ENCODE results near the gene TCTA.
A peak's percentile ranks its signal among the peaks of the same experiment; 100 is the strongest.

The TCTA gene

GRCh38 chr3:49410846-49411534 is 1.2 kb upstream of the TCTA start:
- no peak for DNase-seq

DNA sequence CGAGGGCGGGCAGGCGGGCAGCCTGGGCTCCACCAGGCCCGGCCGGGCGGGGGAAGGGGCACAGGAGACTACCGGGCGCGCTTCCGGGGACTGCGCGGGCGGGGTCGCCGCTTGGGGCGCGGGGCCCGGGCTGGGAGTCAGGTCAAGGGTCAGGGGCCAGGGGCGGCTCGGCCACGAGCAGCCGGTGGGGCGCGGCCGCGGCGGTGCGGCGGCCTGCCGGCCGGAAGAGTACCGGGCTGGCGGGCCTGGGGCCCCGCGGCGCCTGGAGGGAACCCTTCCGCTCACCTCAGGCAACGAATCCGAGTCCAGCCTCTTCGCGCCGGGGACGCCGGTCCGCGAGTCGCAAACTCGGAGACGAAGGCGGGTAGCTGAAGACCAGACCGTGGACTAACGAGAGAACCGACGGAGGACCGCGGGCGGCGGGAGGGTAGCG is 672 bp upstream of the TCTA start:
- peak; percentile 37 for DNase-seq

GRCh38 chr3:49412632-49413337 is 562 bp downstream of the TCTA start:
- peak; percentile 33 for DNase-seq

DNA sequence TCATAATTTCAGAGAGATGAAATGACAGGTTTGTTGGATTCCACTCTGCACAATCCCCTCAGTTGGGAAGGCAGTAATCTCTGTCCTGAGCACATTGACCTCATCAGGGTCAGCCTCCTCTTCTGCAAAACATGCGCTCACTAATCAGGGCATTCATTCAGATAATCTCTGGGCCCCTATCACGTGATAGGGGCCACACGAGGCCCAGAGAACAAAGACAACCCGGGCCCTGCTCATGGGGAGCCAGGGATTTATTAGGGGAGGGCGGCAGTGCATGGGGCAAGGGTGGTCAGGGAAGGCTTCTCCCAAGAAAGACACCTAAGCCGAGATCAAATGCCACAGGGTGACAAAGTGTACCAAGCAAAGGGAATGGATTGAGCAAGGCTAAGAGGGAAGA is 1.1 kb downstream of the TCTA start:
- DNase-seq = no peak

DNA sequence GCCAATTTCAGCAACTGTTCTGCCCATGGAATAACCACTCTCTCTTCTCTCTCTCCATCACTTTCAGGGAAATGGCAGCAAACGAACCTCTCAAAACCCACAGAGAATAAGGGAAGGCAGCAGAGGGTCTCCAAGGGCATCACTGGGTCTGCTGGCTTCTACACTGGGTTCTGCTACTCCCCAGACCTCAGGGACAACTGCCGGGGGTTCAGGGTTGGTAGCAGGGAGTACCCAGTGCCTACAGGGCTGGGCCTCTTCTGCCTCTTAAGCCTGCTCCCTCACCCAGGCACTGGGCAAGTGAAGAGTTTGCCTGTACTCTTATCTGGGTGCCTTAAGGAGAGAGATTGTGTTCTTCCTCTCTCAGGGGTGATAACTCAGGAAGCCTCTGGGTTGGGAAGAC is 2.5 kb downstream of the TCTA start:
- DNase-seq = no peak

- no peak for DNase-seq
Measured at GRCh38 chr3:49415931-49416601, 3.8 kb downstream of the TCTA start.

DNA sequence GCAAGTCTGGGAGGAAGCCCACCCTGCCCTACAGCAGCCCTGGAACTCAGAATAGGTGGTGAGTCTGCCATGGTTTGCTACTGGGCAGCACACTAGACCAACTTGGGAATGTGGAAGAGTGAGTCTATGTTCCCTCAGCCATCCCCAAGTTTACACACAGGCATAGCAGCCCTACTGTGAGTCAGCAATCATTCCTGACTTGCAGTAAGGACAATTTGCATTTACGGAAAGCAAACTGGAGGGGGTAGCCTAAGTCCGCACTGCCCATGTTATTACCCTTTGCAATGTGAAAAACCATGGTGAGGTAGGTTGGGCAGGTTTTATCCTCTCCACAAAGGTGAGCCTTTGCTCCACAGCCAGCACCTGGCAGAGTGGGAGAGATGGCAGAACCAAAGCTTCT is 4.6 kb downstream of the TCTA start:
- DNase-seq = no peak

DNA sequence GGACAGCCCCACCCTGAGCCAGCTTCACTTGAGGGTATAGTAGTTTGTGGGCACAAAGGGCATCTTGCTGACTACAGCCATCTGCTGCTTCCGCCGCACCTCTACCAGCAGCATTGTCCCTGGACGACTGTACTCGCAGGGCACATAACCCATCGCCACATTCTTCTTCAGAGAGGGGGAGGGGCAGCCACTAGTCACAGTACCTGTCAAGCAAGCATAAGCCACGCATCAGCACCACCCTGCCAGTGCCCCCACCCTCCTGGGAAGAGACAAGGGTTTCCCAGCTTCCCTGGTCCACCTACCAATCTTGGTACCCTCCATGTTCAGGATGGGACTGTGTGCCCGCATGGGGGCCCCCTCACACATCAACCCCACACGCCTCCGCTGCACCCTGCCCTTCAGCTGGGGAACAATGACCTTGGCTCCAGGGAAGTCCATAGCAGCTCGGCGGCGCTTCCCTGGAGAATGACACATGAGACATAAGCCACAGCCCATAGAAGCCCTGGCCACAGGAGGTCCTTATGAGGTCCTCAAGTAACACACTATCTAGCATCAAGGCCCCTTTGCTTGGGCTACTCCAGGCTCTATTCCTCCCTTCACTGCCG is 5.4 kb downstream of the TCTA start:
- no peak for DNase-seq

GRCh38 chr3:49421890-49422378 is 9.7 kb downstream of the TCTA start:
- DNase-seq = no peak

DNA sequence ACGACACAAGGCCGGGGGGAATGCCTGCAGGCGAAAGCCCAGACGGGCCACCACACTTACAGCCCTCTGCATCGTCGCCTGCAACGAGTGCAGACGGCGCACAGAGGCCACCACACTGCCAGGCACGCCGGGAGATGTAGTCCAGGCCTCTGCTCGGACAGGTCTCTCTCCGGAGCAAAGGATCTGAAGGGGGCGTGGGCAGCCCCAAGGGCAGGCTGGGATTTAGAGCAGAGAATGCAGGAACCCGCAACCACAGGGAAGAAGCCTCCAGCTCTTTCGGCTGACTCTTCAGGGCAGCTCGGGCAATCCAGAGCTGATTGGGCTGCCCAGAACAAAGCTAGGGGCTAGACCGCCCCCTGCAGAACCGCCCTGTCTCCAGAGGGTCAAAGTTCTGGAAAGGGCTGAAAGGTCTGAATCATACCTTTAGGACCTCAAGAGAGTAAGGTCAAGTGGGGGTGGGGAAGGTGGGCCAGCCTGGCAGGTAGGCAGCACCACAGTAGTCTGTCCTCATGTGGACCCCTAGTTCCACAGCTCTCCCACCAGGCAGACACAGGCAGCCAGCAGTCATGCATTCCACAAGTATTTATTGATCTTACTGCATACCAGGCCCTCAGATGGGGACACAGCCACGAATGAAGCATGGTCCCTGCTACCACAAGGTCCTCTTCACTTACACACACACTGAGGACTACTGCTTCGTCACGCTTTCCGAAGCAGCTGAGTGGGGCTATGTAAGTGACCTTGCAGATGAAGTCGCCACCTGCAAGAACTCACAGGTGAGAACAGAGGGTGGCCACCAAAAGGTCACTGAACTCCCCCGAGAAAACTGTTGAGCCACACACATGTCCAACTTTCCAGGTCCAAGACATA is 10.4 kb downstream of the TCTA start, which contains the start of gene AMT:
AMT (minus strand) TSS at position 95 of the 870 bp plus-strand sequence; CDS start at position 72, 23 bp downstream.
- peak; percentile 50 for DNase-seq

GRCh38 chr3:49424816-49425215 is 12.6 kb downstream of the TCTA start:
- no peak for DNase-seq

GRCh38 chr3:49427586-49427985 is 15.4 kb downstream of the TCTA start:
- DNase-seq = no peak

GRCh38 chr3:49428752-49429080 is 16.5 kb downstream of the TCTA start:
- no peak for DNase-seq

- DNase-seq = no peak
Measured at GRCh38 chr3:49434731-49435130, 22.5 kb downstream of the TCTA start.

- no peak for DNase-seq
Measured at GRCh38 chr3:49445391-49445790, 33.2 kb downstream of the TCTA start.

DNA sequence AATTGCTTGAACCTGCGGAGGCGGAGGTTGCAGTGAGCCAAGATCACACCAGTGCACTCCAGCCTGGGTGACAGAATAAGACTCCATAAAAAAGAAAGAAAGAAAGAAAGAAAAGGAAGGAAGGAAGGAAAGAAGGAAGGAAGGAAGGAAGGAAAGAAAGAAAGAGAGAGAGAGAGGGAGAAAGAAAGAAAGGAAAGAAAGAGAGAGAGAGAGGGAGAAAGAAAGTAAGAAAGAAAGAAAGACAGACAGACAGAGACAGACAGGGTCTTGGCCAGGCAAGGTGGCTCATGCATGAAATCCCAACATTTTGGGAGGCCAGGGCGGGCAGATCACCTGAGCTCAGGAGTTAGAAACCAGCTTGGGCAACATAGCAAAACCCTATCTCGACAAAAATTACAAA is 41.4 kb downstream of the TCTA start:
- DNase-seq = no peak

GRCh38 chr3:49454458-49454857 is 42.2 kb downstream of the TCTA start:
- DNase-seq = no peak

DNA sequence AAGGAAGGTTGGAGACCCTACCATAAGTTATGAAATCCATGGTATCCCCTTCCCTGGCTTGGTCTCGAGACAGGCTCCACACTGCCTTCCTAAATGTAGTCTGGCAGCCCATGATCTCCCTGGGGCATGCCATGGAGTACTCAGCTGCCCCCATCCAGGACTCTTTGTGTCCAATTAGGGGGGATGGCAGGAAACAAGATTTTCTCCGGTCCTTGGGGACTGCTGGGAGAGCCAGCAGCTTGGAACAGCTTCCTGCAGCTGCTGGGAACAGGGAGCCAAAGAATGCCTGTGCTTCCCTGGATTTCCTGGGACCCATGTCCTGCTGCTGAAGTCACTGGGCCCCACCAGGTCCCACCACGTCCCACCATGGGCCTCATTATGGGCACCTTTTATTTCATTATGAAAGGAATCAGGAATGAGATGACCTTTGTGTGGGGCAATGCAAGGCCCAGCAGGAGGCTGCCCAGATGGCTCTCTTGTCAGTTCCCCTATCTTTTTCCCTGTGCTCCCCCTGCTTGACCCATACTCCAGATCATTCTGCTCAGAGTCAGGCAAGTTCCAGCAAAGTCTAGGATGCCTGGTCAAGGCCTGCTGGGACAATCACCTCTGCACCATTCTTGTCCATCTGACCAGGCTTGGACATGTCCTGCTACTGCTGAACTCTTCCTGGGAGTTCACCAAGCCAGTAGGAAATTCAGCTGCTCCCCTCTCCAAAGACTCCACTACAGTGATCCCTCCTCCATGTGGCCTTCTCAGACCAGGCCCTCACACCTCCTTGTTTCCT is 42.9 kb downstream of the TCTA start:
- DNase-seq = peak; percentile 48

DNA sequence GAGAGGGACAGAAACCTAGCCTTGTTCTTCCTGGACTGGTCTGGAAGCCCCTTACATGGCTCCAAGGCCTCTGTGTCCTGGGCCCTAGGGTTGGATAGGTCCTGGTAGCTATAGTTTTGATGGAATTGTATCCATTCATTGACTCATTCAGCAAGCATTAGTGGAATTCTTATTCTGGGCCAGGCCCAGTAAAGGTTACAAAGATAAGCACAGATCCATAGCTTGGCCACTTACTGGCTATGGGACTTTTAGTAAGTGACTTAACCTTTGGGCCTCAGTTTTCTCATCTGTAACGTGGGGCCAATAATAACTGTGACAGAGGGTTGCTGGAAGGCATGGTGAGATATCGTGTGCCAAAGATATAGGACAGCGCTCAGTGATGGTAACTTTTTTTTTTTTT is 44.2 kb downstream of the TCTA start:
- peak; percentile 58 for DNase-seq

GRCh38 chr3:49460188-49460890 is 48.1 kb downstream of the TCTA start:
- no peak for DNase-seq

GRCh38 chr3:49460956-49461355 is 48.7 kb downstream of the TCTA start:
- no peak for DNase-seq

Measured in fibroblast of skin of back (primary cell).